A549 treated with AZD2906 at 1 μM for 4 hours (cell line): ENCODE measurements around the gene WNT2. TPM values are rescaled to one million over a fixed set of nuclear protein-coding genes. Genes with fewer than 3 reads are reported as not detected.

Experiments
- total RNA-seq: library from RNA; stranded (reverse); fragments of 200-300 nt; extraction: Qiagen RNA extraction; gene quantifications from 5 replicates; pipeline ENCODE4 v1.2.3, GENCODE V29; 2022

WNT2 gene
- 0.05 TPM in 1 of 5 replicates, not detected in the others for total RNA-seq

DNA sequence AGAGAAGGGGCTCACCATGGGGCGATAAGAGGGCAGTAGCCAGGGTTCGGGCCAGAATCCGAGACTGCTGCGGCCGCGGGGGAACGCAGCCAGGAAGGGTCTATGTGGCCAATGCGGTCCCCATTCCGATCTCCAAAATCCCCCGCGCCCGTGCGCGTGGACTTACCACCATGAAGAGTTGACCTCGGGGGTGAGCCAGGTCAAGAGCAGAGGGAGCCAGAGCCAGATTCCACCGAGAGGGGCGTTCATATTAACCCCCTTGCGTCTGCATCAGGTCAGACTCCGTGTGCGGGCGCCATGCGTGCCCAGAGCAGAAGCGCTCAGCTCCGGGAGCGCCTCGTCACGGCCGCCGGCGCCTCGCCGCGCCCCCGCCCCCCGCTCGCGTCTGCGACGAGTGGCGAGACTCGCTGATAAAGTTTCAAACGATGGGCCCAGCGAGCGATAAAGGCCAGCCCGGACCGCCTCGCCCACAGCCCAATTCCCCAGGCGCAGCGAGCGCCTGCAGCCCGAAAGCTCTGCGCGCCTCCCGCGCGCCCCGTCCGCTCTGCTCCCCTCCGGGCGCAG, at the start of gene WNT2:
Gene WNT2, minus strand, starts transcription at position 318 of the 564 bp plus-strand sequence. Its CDS starts 69 bp downstream, at position 249.

Other genes with a start within 250 kb of the WNT2 start
- not detected in 5 replicates for gene ASZ1, start 104.4 kb upstream of the WNT2 start, total RNA-seq
- 0.03 TPM in 1 of 5 replicates, not detected in the others for gene CFTR, start 157.0 kb upstream of the WNT2 start, total RNA-seq